ENCODE results near the gene TXK. TPM values are rescaled to one million over a fixed set of nuclear protein-coding genes. Genes with fewer than 3 reads are reported as not detected.

Gene TXK
- total RNA-seq, 1 experiment from 2014 or later: 0.70 TPM

GRCh38 chr4:48153791-48154550 is 19.9 kb upstream of the TXK start (continued):
- no peak for TF ChIP-seq ZNF281 (CRISPR knock-in tag; IDR thresholded peaks at IDR 0.05)

- peaks cover 6% of the 10 kb centered on the region for H3K4me1 Mint-ChIP-seq
- TF ChIP-seq STAT6 (CRISPR knock-in tag; conservative IDR thresholded peaks at IDR 0.05; ENCODE audit: low read depth): no peak
- TF ChIP-seq JAZF1 (CRISPR knock-in tag; IDR thresholded peaks at IDR 0.05): no peak
- TF ChIP-seq CREB1 (CRISPR knock-in tag; IDR thresholded peaks at IDR 0.05): no peak
- TF ChIP-seq FOXJ3 (CRISPR knock-in tag; IDR thresholded peaks at IDR 0.05; ENCODE audit: borderline replicate concordance): no peak
- no peak for TF ChIP-seq AFF4 (CRISPR knock-in tag; IDR thresholded peaks at IDR 0.05; ENCODE audit: borderline replicate concordance)
- TF ChIP-seq ATF3 (CRISPR knock-in tag; conservative IDR thresholded peaks at IDR 0.05): no peak
- no peak for TF ChIP-seq HMGA2 (CRISPR knock-in tag; IDR thresholded peaks at IDR 0.05)
- no peak for TF ChIP-seq E2F5 (CRISPR knock-in tag; IDR thresholded peaks at IDR 0.05)
- TF ChIP-seq ETV6 (CRISPR knock-in tag; IDR thresholded peaks at IDR 0.05): no peak
- no peak for TF ChIP-seq CREM (CRISPR knock-in tag; IDR thresholded peaks at IDR 0.05)
- peaks cover 41% of the 10 kb centered on the region for H3K9me3 Mint-ChIP-seq
- POLR2A ChIA-PET: no interaction called here
- H3K27me3 Mint-ChIP-seq (ENCODE audit: low read depth): no peaks in the 10 kb centered on the region
- H3K36me3 Mint-ChIP-seq: peaks cover 59% of the 10 kb centered on the region
- H3K27ac Mint-ChIP-seq: no peak overlapping the region
- no peak overlapping the region for H3K4me3 Mint-ChIP-seq
- CTCF ChIA-PET: no interaction called here
- DNase-seq (ENCODE audit: low spot score): no peak
- no peak for ATAC-seq
Observed at GRCh38 chr4:48152259-48152658, 18.2 kb upstream of the TXK start.
